Suprapubic skin (tissue), 4 donors: ENCODE measurements around the gene SAMD8. TPM values are rescaled to one million over a fixed set of nuclear protein-coding genes. Genes with fewer than 3 reads are reported as not detected.

Experiments
- DNase-seq, 2 donors: peaks; one replicate each; pipeline ENCODE4 v3.0.0-alpha.2; 2019; ENCODE audit warnings: low spot score in 2 of 2
- H3K27ac ChIP-seq: fragments of 200-600 bp; sonication (generic); one replicate; pipeline ENCODE4 v1.5.1; 2019
- H3K27me3 ChIP-seq: fragments of 200-600 bp; sonication (generic); one replicate; pipeline ENCODE4 v1.5.1; 2019
- H3K36me3 ChIP-seq: fragments of 200-600 bp; sonication (generic); one replicate; pipeline ENCODE4 v1.5.1; 2019
- H3K4me1 ChIP-seq: fragments of 200-600 bp; sonication (generic); one replicate; pipeline ENCODE4 v1.5.1; 2019
- H3K4me3 ChIP-seq: fragments of 200-600 bp; sonication (generic); one replicate; pipeline ENCODE4 v1.5.1; 2019; ENCODE audit warnings: mild to moderate bottlenecking
- H3K9me3 ChIP-seq: fragments of 200-600 bp; sonication (generic); one replicate; pipeline ENCODE4 v1.5.1; 2019
- CTCF ChIP-seq, 2 donors: fragments of 200-600 bp in 1 of 2; fragments of 450-650 bp in 1 of 2; sonication (generic) in 1 of 2; IDR thresholded peaks; one replicate each; pipeline ENCODE4 v1.5.1; 2016 to 2019; ENCODE audit warnings: antibody characterized with exemption in 2 of 2, mild to moderate bottlenecking in 1 of 2, moderate library complexity in 1 of 2
- EP300 ChIP-seq: sonication (generic); formaldehyde crosslinking; IDR thresholded peaks from one replicate; pipeline ENCODE4 v1.6.1; 2017; ENCODE audit warnings: antibody characterized with exemption
- POLR2A ChIP-seq, 2 donors: fragments of 450-650 bp; IDR thresholded peaks; one replicate each; pipeline ENCODE4 v1.6.1; 2017; ENCODE audit warnings: antibody characterized with exemption in 2 of 2, mild to moderate bottlenecking in 2 of 2, moderate library complexity in 2 of 2
- POLR2AphosphoS5 ChIP-seq, 3 donors: sonication (generic); formaldehyde crosslinking; IDR thresholded peaks; one replicate each; pipeline ENCODE4 v1.6.1; 2017; ENCODE audit warnings: antibody characterized with exemption in 3 of 3
- WGBS: methylation state at CpG from one replicate; pipeline ENCODE4 v1.1.5; 2018; 5-methylcytosine and 5-hydroxymethylcytosine counted together
- total RNA-seq, 4 donors: library from RNA; depleted of rRNA; stranded (reverse); fragments of >200 nt; gene quantifications; one replicate each; pipeline ENCODE4 v1.1.0, GENCODE V29; 2016

SAMD8 gene
- total RNA-seq, 4 donors from 2014 or later, result 20.3 to 29.1 (median 22.8) TPM

- Histone ChIP-seq H3K4me3 (peak overlapping the region; percentile 16), H3K4me1 (peaks cover 62% of the 10 kb centered on the region), H3K27me3 (no peaks in the 10 kb centered on the region), H3K9me3 (no peaks in the 10 kb centered on the region), H3K36me3 (peaks cover 38% of the 10 kb centered on the region), H3K27ac (peak overlapping the region; percentile 87)
- no peak for DNase-seq
- 31% methylated on average over 2 of the region's 2 CpGs for whole genome bisulfite sequencing
- no peak for TF ChIP-seq CTCF (IDR thresholded peaks at IDR 0.05)
- no peak for TF ChIP-seq EP300
- no peak for TF ChIP-seq POLR2A (IDR thresholded peaks at IDR 0.05)
- no peak for TF ChIP-seq POLR2AphosphoS5 (IDR thresholded peaks at IDR 0.05)
Measured at GRCh38 chr10:75226095-75226494, 114.6 kb downstream of the SAMD8 start.

- DNase-seq, result no peak
- peaks cover 38% of the 10 kb centered on the region for H3K36me3 ChIP-seq
- no peaks in the 10 kb centered on the region for H3K9me3 ChIP-seq
- peaks cover 62% of the 10 kb centered on the region for H3K4me1 ChIP-seq
- H3K27ac ChIP-seq, result peak overlapping the region; percentile 87
- TF ChIP-seq EP300 (no peak), POLR2A (IDR thresholded peaks at IDR 0.05) (no peak), CTCF (IDR thresholded peaks at IDR 0.05) (no peak), POLR2AphosphoS5 (IDR thresholded peaks at IDR 0.05) (no peak)
- no peak overlapping the region for H3K4me3 ChIP-seq
- 39% methylated on average over 5 of the region's 5 CpGs for WGBS
- no peaks in the 10 kb centered on the region for H3K27me3 ChIP-seq
Measured at GRCh38 chr10:75226656-75227055, 115.2 kb downstream of the SAMD8 start.

GRCh38 chr10:75228278-75228677 is 116.8 kb downstream of the SAMD8 start:
- peaks cover 35% of the 10 kb centered on the region for H3K36me3 ChIP-seq
- H3K4me1 ChIP-seq, result peaks cover 56% of the 10 kb centered on the region
- H3K27me3 ChIP-seq, result no peaks in the 10 kb centered on the region
- H3K4me3 ChIP-seq, result no peak overlapping the region
- no peaks in the 10 kb centered on the region for H3K9me3 ChIP-seq
- TF ChIP-seq POLR2AphosphoS5 (IDR thresholded peaks at IDR 0.05) (no peak), EP300 (no peak), POLR2A (IDR thresholded peaks at IDR 0.05) (no peak), CTCF (IDR thresholded peaks at IDR 0.05) (no peak)
- H3K27ac ChIP-seq, result no peak overlapping the region
- peak; percentile 33 to 44 for DNase-seq
- WGBS, result 90% methylated on average over 3 of the region's 3 CpGs

- WGBS, result 36% methylated on average over 4 of the region's 4 CpGs
- DNase-seq, result peak; percentile 32 to 67
- H3K27me3 ChIP-seq, result no peaks in the 10 kb centered on the region
- H3K36me3 ChIP-seq, result peaks cover 33% of the 10 kb centered on the region
- TF ChIP-seq POLR2AphosphoS5 (IDR thresholded peaks at IDR 0.05), result no peak
- no peak for TF ChIP-seq EP300
- TF ChIP-seq POLR2A (IDR thresholded peaks at IDR 0.05), result no peak
- TF ChIP-seq CTCF (IDR thresholded peaks at IDR 0.05), result no peak
- H3K27ac ChIP-seq, result no peak overlapping the region
- no peak overlapping the region for H3K4me3 ChIP-seq
- peaks cover 57% of the 10 kb centered on the region for H3K4me1 ChIP-seq
- no peaks in the 10 kb centered on the region for H3K9me3 ChIP-seq
Measured at GRCh38 chr10:75228834-75229233, 117.4 kb downstream of the SAMD8 start.

- H3K4me3 ChIP-seq, result no peak overlapping the region
- DNase-seq, result no peak
- no peaks in the 10 kb centered on the region for H3K27me3 ChIP-seq
- H3K4me1 ChIP-seq, result peaks cover 53% of the 10 kb centered on the region
- 66% methylated on average over 3 of the region's 3 CpGs for WGBS
- no peak overlapping the region for H3K27ac ChIP-seq
- H3K36me3 ChIP-seq, result peaks cover 28% of the 10 kb centered on the region
- no peak for TF ChIP-seq CTCF (IDR thresholded peaks at IDR 0.05)
- no peak for TF ChIP-seq POLR2AphosphoS5 (IDR thresholded peaks at IDR 0.05)
- no peak for TF ChIP-seq EP300
- TF ChIP-seq POLR2A (IDR thresholded peaks at IDR 0.05), result no peak
- no peaks in the 10 kb centered on the region for H3K9me3 ChIP-seq
Measured at GRCh38 chr10:75229971-75230370, 118.5 kb downstream of the SAMD8 start.
